A673 (cell line): ENCODE measurements around the gene PHLDB2. TPM values are rescaled to one million over a fixed set of nuclear protein-coding genes. Genes with fewer than 3 reads are reported as not detected.

Experiments used
- BruUV-seq: library from RNA; stranded (reverse); fragments of 400-500 nt; replicated peaks from 2 replicates; lab custom pipeline; 2021; lab: Mats Ljungman, UMichigan
- CTCF ChIA-PET: fragments of 300-600 bp; sonication (Branson Sonifier 250); formaldehyde crosslinking; loops from one replicate; lab custom pipeline; 2022; ENCODE audit warnings: antibody characterized with exemption; lab: Charles Lee
- POLR2A ChIA-PET: fragments of 300-600 bp; sonication (Branson Sonifier 250); formaldehyde crosslinking; loops from one replicate; lab custom pipeline; 2022; ENCODE audit warnings: antibody characterized with exemption; ENCODE audit not compliant: low non-redundant PET; lab: Charles Lee
- DNase-seq: peaks from one replicate; pipeline ENCODE4 v3.0.0-alpha.2; 2015; ENCODE audit warnings: low spot score
- H3K27ac ChIP-seq: fragments of 200-600 bp; sonication (generic); 2 replicates; pipeline ENCODE4 v1.5.1; 2016; ENCODE audit warnings: mixed run types, low read depth, mild to moderate bottlenecking, mixed read lengths, antibody characterized with exemption, low read length; ENCODE audit not compliant: poor library complexity, severe bottlenecking
- H3K27me3 ChIP-seq: fragments of 200-600 bp; sonication (generic); replicated peaks from 2 replicates; pipeline ENCODE4 v1.6.1; 2017; ENCODE audit warnings: mixed run types, low read depth, mild to moderate bottlenecking, mixed read lengths, antibody characterized with exemption, low read length; ENCODE audit not compliant: insufficient read depth, poor library complexity
- H3K36me3 ChIP-seq: fragments of 200-600 bp; sonication (generic); 2 replicates; pipeline ENCODE4 v1.6.1; 2016; ENCODE audit warnings: mixed run types, mild to moderate bottlenecking, mixed read lengths, antibody characterized with exemption, low read length; ENCODE audit not compliant: insufficient read depth, poor library complexity, severe bottlenecking
- H3K4me1 ChIP-seq: fragments of 200-600 bp; sonication (generic); 2 replicates; pipeline ENCODE4 v1.6.1; 2017; ENCODE audit warnings: mixed run types, mild to moderate bottlenecking, mixed read lengths, antibody characterized with exemption, low read length; ENCODE audit not compliant: insufficient read depth, poor library complexity, severe bottlenecking
- H3K4me3 ChIP-seq: fragments of 200-600 bp; sonication (generic); 2 replicates; pipeline ENCODE4 v1.5.1; 2016; ENCODE audit warnings: low read depth, mixed run types, mild to moderate bottlenecking, mixed read lengths, low read length; ENCODE audit not compliant: poor library complexity, severe bottlenecking
- H3K9me3 ChIP-seq: fragments of 200-600 bp; sonication (generic); 2 replicates; pipeline ENCODE4 v1.6.1; 2016; ENCODE audit warnings: mixed run types, low read depth, mild to moderate bottlenecking, mixed read lengths, antibody characterized with exemption, low read length; ENCODE audit not compliant: poor library complexity, severe bottlenecking
- EZH2 ChIP-seq: fragments of 200-600 bp; sonication (generic); IDR thresholded peaks from 2 replicates; pipeline ENCODE4 v1.6.1; 2017; ENCODE audit warnings: borderline replicate concordance, low read depth, mild to moderate bottlenecking, mixed read lengths, antibody characterized with exemption, low read length; ENCODE audit not compliant: poor library complexity, severe bottlenecking
- intact Hi-C: fragments of 100-400 bp; cut with micrococcal nuclease; formaldehyde crosslinking; loops from one replicate; pipeline ENCODE4 v1.10.0; 2022; ENCODE audit not compliant: unreplicated experiment
- total RNA-seq: library from RNA; stranded (reverse); gene quantifications from 2 replicates; pipeline ENCODE4 v1.2.3, GENCODE V29; 2021
- TF ChIP-seq, protein P1 (sequence below): fragments of 300-800, 200-600 bp; sonication (generic); conservative IDR thresholded peaks from 2 replicates; pipeline ENCODE4 v1.5.1; 2017; ENCODE audit warnings: low read depth, mild to moderate bottlenecking, antibody characterized with exemption, low read length, moderate library complexity, mixed read lengths

The PHLDB2 gene
- total RNA-seq, 1 experiment from 2014 or later, result 13.1 TPM

DNA sequence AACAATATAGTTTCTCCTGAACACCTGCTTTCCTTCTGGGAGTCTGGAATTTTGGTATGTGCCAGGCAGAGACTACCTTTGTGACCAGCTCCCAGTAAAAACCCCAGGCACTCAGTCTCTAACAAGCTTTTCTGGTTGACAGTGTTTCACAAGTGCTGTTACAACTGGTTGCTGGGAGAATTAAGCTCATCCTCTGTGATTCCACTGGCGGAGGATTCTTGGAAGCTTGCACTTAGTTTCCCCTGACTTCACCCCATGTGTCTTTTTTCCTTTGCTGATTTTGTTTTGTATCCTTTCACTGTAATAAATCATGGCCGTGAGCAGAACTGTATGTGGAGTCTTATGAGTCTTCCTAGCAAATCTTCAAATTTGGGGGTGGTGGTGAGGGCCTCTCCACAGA is 134.0 kb downstream of the PHLDB2 start:
- no peak overlapping the region for H3K27ac ChIP-seq
- BruUV-seq, result no TSS peak
- H3K9me3 ChIP-seq, result no peaks in the 10 kb centered on the region
- DNase-seq, result no peak
- TF ChIP-seq, protein P1, sequence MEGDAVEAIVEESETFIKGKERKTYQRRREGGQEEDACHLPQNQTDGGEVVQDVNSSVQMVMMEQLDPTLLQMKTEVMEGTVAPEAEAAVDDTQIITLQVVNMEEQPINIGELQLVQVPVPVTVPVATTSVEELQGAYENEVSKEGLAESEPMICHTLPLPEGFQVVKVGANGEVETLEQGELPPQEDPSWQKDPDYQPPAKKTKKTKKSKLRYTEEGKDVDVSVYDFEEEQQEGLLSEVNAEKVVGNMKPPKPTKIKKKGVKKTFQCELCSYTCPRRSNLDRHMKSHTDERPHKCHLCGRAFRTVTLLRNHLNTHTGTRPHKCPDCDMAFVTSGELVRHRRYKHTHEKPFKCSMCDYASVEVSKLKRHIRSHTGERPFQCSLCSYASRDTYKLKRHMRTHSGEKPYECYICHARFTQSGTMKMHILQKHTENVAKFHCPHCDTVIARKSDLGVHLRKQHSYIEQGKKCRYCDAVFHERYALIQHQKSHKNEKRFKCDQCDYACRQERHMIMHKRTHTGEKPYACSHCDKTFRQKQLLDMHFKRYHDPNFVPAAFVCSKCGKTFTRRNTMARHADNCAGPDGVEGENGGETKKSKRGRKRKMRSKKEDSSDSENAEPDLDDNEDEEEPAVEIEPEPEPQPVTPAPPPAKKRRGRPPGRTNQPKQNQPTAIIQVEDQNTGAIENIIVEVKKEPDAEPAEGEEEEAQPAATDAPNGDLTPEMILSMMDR, result no peak
- no peak for TF ChIP-seq EZH2
- no peaks in the 10 kb centered on the region for H3K4me1 ChIP-seq
- ChIA-PET CTCF (no interaction called here), POLR2A (interaction anchor here (0.7 kb wide), 1 partner anchor 980 kb away, joined by 3 read pairs; no protein-coding TSS in a partner anchor)
- H3K36me3 ChIP-seq, result peaks cover 32% of the 10 kb centered on the region
- H3K4me3 ChIP-seq, result no peak overlapping the region
- intact Hi-C loops, result no loop called here
- H3K27me3 ChIP-seq, result no peaks in the 10 kb centered on the region

GRCh38 chr3:111998636-111999483 is 139.8 kb downstream of the PHLDB2 start, which contains the start of gene TAGLN3:
Gene TAGLN3, plus strand, starts transcription at chr3:111998922. Its CDS starts 501 bp downstream, at chr3:111999423.
- intact Hi-C loops, result no loop called here
- BruUV-seq, result no TSS peak
- no peak for DNase-seq
- TF ChIP-seq EZH2, result no peak
- TF ChIP-seq, protein P1, result no peak
- ChIA-PET CTCF (no interaction called here), POLR2A (no interaction called here)
- Histone ChIP-seq H3K9me3 (no peaks in the 10 kb centered on the region), H3K4me3 (no peak within 1 kb of the TSS), H3K27me3 (no peaks in the 10 kb centered on the region), H3K4me1 (peaks cover 3% of the 10 kb centered on the region), H3K27ac (no peak within 1 kb of the TSS), H3K36me3 (no peaks in the 10 kb centered on the region)

GRCh38 chr3:111999484-112000324 is 140.6 kb downstream of the PHLDB2 start:
- POLR2A ChIA-PET, result no interaction called here
- DNase-seq, result no peak
- intact Hi-C loops, result no loop called here
- BruUV-seq, result no TSS peak
- TF ChIP-seq, protein P1, result no peak
- no peak for TF ChIP-seq EZH2
- CTCF ChIA-PET, result no interaction called here
- Histone ChIP-seq H3K36me3 (no peaks in the 10 kb centered on the region), H3K4me1 (peaks cover 3% of the 10 kb centered on the region), H3K27me3 (no peaks in the 10 kb centered on the region), H3K9me3 (no peaks in the 10 kb centered on the region), H3K4me3 (no peak overlapping the region), H3K27ac (no peak overlapping the region)
